HG03175 (cell line): ENCODE data around the gene RNF103.
A peak's percentile ranks its signal among the peaks of the same experiment; 100 is the strongest.
"Not testable (repeated sequence)": the region's sequence is repeated elsewhere in the genome, so short reads cannot be mapped to it uniquely, and the experiment has no call there.

Experiments used
- ATAC-seq: cut with Tn5 transposase; IDR thresholded peaks from one replicate; pipeline ENCODE4 v1.9.1; 2021; ENCODE audit warnings: mild to moderate bottlenecking, moderate library complexity; ENCODE audit not compliant: unreplicated experiment

RNF103 gene

DNA sequence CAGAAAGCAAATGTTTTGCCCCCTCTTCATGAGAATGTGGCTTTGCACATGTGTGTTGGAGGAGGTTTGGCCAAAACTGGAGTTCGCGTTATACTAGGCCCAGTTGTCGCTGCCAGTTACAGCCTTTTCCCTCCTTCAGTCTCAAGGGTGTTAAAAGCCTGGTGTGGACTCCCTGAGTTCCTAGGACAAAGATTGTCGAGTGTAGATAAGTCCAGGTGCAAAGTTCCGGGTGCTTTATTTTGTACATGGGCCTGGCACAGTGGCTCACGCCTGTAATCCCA, 542 bp upstream of the RNF103 start:
- no peak for ATAC-seq

DNA sequence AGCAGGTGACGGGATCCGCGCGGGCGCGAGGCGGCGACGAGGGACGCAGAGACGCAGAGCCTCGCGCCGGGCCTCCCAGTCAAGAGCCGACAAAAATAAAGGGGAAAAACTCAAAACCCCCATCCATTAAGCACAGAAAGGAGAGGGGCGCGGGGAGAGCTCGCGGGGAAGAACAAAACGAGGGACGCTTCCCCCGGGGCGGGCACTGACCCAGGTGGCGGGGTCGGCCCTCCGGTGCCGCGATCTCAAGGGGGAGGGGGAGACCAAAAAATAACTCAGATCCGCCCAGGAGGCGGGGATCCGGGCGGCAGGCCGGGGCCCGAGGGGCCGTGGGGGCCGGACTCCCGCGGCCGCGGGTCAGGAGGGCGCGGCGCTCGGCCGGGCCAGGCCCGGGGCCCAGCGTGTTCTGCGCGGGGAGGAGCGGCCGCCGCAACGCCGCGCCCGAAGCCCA, 597 bp downstream of the RNF103 start:
- peak; percentile 47 for ATAC-seq

GRCh38 chr2:86622519-86623042, 1.1 kb downstream of the RNF103 start:
- no peak for ATAC-seq

GRCh38 chr2:86621280-86621943, 2.3 kb downstream of the RNF103 start:
- no peak for ATAC-seq

DNA sequence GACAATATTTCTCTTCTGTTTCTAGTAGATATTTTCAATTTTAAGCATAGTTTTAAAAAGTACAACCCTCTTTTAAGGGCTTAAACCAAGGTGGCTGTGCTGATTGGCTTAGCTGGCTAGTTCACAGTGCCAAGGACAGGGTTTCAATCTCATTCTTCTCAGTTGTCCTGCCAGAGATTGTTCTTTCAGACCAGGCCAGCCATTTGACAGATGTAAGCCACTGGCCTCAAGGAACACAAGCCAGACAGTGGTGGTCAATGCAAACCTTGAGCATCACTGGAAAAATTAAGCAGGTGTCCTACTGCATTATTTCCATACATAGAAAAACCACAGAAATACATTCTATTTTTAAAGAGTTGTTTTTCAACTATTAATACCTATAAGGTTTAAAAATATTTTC, 5.9 kb downstream of the RNF103 start:
- no peak for ATAC-seq

DNA sequence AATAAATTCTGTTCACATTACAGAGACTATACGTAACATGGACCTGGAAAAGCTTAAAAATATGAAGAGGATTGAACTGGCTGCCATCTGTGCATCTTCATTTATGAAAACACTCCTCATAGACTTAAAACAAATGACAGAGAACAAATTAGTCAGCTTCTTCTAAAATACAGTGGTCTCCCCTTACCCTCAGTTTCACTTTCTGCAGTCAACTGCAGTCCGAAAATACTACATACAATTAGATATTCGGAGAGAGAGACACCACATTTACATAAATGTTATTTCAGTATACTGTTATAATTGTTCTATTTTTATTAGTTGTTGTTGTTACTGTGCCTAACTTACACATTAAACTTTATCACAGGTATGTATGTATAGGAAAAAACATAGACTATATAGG, 6.5 kb downstream of the RNF103 start:
- no peak for ATAC-seq

- ATAC-seq = no peak
These were observed 7.2 kb downstream of the RNF103 start for GRCh38 chr2:86616502-86616901.

DNA sequence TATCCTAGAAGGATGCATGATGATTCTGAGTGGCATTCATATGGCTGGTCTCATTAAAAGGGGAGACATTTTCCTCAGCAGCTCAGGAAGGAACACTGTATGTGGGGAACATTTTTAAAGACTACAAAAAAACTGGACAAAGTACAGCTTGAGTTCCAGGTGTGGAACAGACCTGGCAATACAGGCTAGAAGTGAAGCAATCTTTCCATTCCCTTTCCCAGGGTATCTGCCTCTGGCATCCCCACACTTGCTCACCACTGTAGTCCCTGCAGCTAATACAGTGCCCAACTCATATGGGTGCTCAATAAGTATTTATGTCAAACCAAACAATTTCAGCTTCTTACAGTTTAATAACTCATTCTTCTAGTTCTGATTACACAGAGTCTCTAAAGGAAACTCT, 8.1 kb downstream of the RNF103 start:
- no peak for ATAC-seq

- ATAC-seq = no peak
These were observed 10.2 kb downstream of the RNF103 start for GRCh38 chr2:86613515-86613914.

DNA sequence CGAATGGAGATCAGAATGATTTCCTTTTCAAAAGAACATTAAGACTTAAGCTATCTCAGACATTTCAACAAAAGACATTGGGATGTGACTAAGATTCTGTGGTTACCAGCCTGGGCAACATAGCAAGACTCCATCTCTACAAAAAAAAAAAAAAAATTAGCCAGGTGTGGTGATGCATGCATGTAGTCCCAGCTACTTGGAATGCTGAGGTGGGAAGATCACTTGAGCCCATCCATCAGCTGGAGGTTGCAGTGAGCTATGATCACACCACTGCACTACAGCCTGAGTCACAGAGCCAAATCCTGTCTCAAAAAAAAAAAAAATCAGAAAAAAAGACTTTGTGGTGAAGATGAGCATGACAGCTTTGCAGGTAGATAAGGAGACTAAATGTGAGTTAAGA, 12.8 kb downstream of the RNF103 start:
- no peak for ATAC-seq

DNA sequence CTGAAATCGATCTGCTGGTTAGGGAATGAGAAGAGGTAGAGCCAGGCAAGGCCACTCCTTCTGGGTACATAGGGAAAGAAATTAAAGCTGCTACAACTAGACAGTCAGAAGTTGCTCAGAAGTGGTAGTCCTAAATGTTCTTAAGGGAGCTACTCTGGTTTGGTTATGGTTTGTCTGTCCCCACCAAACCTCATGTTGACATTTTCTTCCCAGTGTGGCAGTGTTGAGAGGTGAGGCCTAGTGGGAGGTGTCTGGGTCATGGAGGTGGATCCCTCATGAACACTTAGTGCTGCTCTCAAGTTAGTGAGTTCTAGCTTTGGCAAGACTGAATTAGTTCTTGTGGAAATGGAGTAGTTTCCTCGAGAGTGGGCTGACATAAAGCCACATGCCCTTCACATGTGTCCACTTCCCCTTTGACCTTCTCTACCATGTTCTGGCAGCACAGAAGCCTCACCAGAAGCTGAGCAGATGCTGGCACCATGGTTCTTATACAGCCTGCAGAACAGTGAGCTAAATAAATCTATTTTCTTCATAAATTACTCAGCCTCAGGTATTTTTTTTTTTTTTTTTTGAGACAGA, 14.7 kb downstream of the RNF103 start:
- no peak for ATAC-seq

DNA sequence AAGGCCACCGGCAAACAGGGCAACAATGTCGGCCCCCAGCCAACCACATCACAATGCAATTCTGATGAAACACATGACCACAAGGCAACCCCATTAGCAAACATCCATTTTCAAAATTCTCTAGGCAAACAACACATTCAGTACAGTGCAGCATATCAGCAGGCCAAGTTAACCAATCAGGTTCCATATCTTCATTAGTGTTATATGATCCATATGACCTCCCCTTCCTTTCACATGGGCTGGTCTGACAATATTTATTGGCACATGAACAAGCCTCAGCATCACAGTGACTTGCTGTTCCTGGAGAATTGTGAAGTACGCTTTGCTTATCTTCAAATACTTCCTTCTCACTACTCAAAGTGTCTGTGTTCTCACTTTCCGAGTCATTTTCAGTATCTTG, 19.8 kb downstream of the RNF103 start:
- ATAC-seq = no peak

GRCh38 chr2:86598966-86599365, 24.7 kb downstream of the RNF103 start:
- ATAC-seq = no peak

DNA sequence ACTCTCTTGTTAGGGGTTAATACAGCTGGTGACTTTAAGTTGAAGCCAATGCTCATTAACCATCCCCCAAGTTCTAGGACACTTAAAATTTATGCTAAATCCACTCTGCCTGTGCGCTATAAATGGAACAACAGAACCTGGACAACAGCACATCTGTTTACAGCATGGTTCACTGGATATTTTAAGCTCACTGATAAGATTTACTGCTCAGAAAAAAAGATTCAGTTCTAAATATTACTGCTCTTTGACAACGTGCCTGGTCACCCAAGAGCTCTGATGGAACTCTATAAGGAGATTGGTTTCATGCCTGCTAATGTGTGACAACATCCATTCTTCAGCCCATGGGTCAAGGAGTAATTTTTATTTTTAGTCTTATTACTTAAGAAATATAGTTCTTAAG, 27.5 kb downstream of the RNF103 start:
- no peak for ATAC-seq

GRCh38 chr2:86593266-86593665, 30.4 kb downstream of the RNF103 start:
- ATAC-seq = no peak

DNA sequence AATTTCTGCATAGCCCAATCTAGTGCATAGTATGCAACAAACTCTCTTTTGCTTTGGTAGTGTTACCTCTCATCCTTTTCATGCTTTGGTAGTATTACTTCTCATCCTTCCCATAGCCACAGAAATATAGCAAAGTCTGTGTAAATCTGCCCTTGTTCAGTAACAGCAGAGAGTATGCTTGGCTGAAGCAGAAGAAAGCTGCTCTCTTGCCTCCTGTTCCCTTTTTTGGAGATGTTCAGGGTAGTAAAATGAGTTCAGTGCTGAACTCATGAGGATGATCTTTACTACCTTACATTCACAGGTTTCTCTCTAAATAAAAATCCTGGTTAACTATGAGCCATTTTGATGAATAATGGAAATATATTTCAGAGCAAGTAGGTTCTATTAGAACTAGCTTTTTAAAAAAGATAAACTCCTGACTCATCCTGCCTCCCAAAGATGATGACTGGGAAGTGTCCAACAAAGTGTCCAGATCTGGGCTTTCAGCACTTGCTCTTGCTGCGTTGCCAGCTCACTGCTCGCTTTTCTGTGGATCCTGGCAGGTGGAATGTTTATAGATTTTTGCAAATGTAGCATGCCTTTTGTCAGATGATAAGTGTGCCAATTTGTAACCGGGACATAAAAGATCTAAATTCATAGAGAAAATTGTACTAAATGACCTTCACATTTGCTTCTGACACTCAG, 31.0 kb downstream of the RNF103 start:
- no peak for ATAC-seq

GRCh38 chr2:86589701-86590100, 34.0 kb downstream of the RNF103 start:
- not testable (repeated sequence) for ATAC-seq

- no peak for ATAC-seq
These were observed 39.3 kb downstream of the RNF103 start for GRCh38 chr2:86584151-86584913.

DNA sequence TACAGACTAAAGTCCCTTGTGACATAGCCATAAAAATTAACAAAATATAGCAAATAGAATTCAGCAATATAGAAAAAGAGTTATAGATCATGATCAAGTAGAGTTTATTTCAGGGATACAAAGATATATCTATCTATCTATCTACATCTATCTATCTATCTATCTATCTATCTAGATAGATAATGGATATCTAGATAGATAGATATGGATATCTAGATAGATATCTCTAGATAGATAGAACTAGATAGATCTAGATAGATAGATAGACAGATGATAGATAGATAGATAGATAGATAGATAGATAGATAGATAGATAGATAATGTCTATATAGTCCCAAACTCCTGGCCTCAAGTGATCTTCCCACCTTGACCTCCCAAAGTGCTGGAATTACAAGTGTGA, 43.1 kb downstream of the RNF103 start:
- ATAC-seq = no peak

DNA sequence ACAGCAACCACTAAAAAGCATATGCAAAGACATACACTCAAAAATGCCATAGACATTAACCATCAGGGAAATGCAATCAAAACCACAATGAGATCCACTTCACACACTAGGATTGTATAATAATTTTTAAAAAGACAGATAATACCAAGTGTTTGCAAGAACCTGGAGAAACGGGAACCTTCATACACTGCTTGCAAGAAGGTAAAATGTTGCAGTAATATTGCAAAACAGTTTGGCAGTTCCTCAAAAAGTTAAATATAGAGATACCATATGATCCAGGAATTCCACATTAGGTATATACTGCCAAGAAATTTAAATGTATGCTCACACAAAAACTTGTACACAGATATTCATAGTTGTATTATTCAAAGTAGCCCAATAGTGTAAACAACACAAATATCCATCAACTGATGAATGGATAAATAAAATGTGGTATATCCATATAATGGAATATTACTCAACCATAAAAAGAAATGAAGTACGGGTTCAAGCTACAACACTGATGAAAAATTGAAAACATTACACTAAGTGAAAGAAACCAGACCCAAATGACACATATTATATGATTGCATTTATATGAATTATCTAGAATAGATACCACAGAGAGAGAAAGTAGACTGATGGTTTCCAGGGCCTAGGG, 45.7 kb downstream of the RNF103 start:
- ATAC-seq = no peak

DNA sequence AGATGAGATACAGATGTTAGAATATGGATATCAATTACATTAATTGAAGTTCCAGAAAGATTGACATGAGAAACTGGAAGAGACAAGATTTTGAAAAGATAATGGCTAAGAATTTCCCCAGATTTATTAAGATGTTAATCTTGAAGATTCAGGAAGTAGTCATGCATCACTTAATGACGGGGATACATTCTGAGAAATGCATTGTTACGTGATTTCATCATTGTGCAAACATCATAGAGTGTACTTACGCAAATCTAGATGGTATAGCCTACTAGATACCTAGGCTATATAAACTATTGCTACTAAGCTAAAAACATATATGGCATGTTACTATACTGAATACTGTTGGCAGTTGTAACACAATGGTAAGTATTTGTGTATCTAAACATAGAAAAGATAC, 53.6 kb downstream of the RNF103 start:
- ATAC-seq = no peak
